ENCODE data around the gene OR3A2.
"Not testable (repeated sequence)": the region's sequence is repeated elsewhere in the genome, so short reads cannot be mapped to it uniquely, and the experiment has no call there.

Gene OR3A2

GRCh38 chr17:3385869-3386816 lies at the start of gene OR3A2:
TSS of gene OR3A2 (minus strand) at chr17:3386308.
- DNase-seq (ENCODE audit: low read depth in 3 of 3): peak in 2 of 3 donors; percentile 7 to 12

- DNase-seq (ENCODE audit: low read depth in 3 of 3): no peak
Observed at GRCh38 chr17:3433741-3434140, 47.6 kb upstream of the OR3A2 start, which contains the start of gene OR1E2. TSS of gene OR1E2 (minus strand) at chr17:3433841. CDS start at chr17:3433841, 0 bp downstream.

- DNase-seq (ENCODE audit: low read depth in 3 of 3): not testable (repeated sequence)
Observed at GRCh38 chr17:3433215-3433614, 47.1 kb upstream of the OR3A2 start.

GRCh38 chr17:3418222-3418621 lies 32.1 kb upstream of the OR3A2 start:
- no peak for DNase-seq (ENCODE audit: low read depth in 3 of 3)

- no peak for DNase-seq (ENCODE audit: low read depth in 3 of 3)
Observed at GRCh38 chr17:3415610-3416009, 29.5 kb upstream of the OR3A2 start.

GRCh38 chr17:3412216-3412615 lies 26.1 kb upstream of the OR3A2 start:
- not testable (repeated sequence) for DNase-seq (ENCODE audit: low read depth in 3 of 3)

- DNase-seq (ENCODE audit: low read depth in 3 of 3): no peak
Observed at GRCh38 chr17:3411070-3411469, 25.0 kb upstream of the OR3A2 start, which contains the start of gene OR3A3. TSS of gene OR3A3 (plus strand) at chr17:3411370.

GRCh38 chr17:3403856-3404255 lies 17.7 kb upstream of the OR3A2 start:
- DNase-seq (ENCODE audit: low read depth in 3 of 3): not testable (repeated sequence)

- DNase-seq (ENCODE audit: low read depth in 3 of 3): no peak
Observed at GRCh38 chr17:3401786-3402185, 15.7 kb upstream of the OR3A2 start.

- DNase-seq (ENCODE audit: low read depth in 3 of 3): no peak
Observed at GRCh38 chr17:3400055-3400454, 13.9 kb upstream of the OR3A2 start.

- no peak for DNase-seq (ENCODE audit: low read depth in 3 of 3)
Observed at GRCh38 chr17:3398310-3398709, 12.2 kb upstream of the OR3A2 start, which contains the start of gene OR1E1. TSS of gene OR1E1 (minus strand) at chr17:3398410. CDS start at chr17:3398410, 0 bp downstream.

- DNase-seq (ENCODE audit: low read depth in 3 of 3): not testable (repeated sequence)
Observed at GRCh38 chr17:3397801-3398200, 11.7 kb upstream of the OR3A2 start.

- DNase-seq (ENCODE audit: low read depth in 3 of 3): no peak
Observed at GRCh38 chr17:3389791-3390190, 3.7 kb upstream of the OR3A2 start.

- DNase-seq (ENCODE audit: low read depth in 3 of 3): no peak
Observed at GRCh38 chr17:3381957-3382356, 4.2 kb downstream of the OR3A2 start.

- no peak for DNase-seq (ENCODE audit: low read depth in 3 of 3)
Observed at GRCh38 chr17:3378321-3378720, 7.8 kb downstream of the OR3A2 start.

GRCh38 chr17:3371167-3371566 lies 14.9 kb downstream of the OR3A2 start:
- DNase-seq (ENCODE audit: low read depth in 3 of 3): not testable (repeated sequence)

GRCh38 chr17:3342782-3343181 lies 43.3 kb downstream of the OR3A2 start:
- DNase-seq (ENCODE audit: low read depth in 3 of 3): not testable (repeated sequence)

GRCh38 chr17:3335876-3336275 lies 50.2 kb downstream of the OR3A2 start:
- DNase-seq (ENCODE audit: low read depth in 3 of 3): no peak

GRCh38 chr17:3318336-3318735 lies 67.8 kb downstream of the OR3A2 start:
- DNase-seq (ENCODE audit: low read depth in 3 of 3): no peak

- no peak for DNase-seq (ENCODE audit: low read depth in 3 of 3)
Observed at GRCh38 chr17:3316836-3317235, 69.3 kb downstream of the OR3A2 start.

- no peak for DNase-seq (ENCODE audit: low read depth in 3 of 3)
Observed at GRCh38 chr17:3308603-3309002, 77.5 kb downstream of the OR3A2 start.

GRCh38 chr17:3298260-3298659 lies 87.8 kb downstream of the OR3A2 start, which contains the start of gene OR3A1:
TSS of gene OR3A1 (minus strand) at chr17:3298360. CDS start at chr17:3292582, 5,778 bp downstream.
- no peak for DNase-seq (ENCODE audit: low read depth in 3 of 3)

GRCh38 chr17:3295632-3296031 lies 90.5 kb downstream of the OR3A2 start:
- DNase-seq (ENCODE audit: low read depth in 3 of 3): no peak

Measured in stimulated activated CD4-positive, alpha-beta T cell treated with anti-CD3 and anti-CD28 coated beads, TNF-alpha, amount 100 ng/mL, for 48 hours (primary cell).